ENCODE measurements around the gene CHRNA4. TPM values are rescaled to one million over a fixed set of nuclear protein-coding genes. Genes with fewer than 3 reads are reported as not detected.

CHRNA4 gene
- total and polyA plus RNA-seq, 2 donors (not counting 3 experiments of a cell fraction or from before 2014, with no cell fraction given) = not detected

GRCh38 chr20:63334356-63334755 is 26.8 kb downstream of the CHRNA4 start:
- CTCF ChIA-PET = no interaction called here
- Histone ChIP-seq H3K4me3 (replicated peaks in 1 of 3; ENCODE audit: insufficient read depth in 1 of 3, low read depth in 1 of 3, low read length in 3 of 3) (no peak overlapping the region), H3K9me1 (replicated peaks; ENCODE audit: control insufficient read depth, extremely low read depth, insufficient read depth, low read length) (no peaks in the 10 kb centered on the region), H3K36me3 (ENCODE audit: control insufficient read depth in 2 of 2, extremely low read depth in 1 of 2, insufficient read depth in 2 of 2, low read length in 2 of 2) (no peaks in the 10 kb centered on the region), H3K27ac (ENCODE audit: insufficient read depth, low read depth, low read length) (no peak overlapping the region), H3K27me3 (ENCODE audit: control insufficient read depth in 2 of 2, insufficient read depth in 2 of 2, low read length in 2 of 2) (no peaks in the 10 kb centered on the region), H3K9me3 (replicated peaks; ENCODE audit: control insufficient read depth, insufficient read depth, low read length) (no peaks in the 10 kb centered on the region), H3K4me1 (ENCODE audit: control insufficient read depth, extremely low read depth, insufficient read depth, low read length) (no peaks in the 10 kb centered on the region), H3K79me2 (ENCODE audit: control insufficient read depth, insufficient read depth, low read length) (no peaks in the 10 kb centered on the region), H3K4me2 (ENCODE audit: insufficient read depth, low read length) (no peak overlapping the region), H2AFZ (ENCODE audit: low read depth, low read length) (no peak overlapping the region), H4K20me1 (replicated peaks; ENCODE audit: control insufficient read depth, extremely low read depth, insufficient read depth, low read length) (no peaks in the 10 kb centered on the region), H3K9ac (replicated peaks; ENCODE audit: extremely low read depth, insufficient read depth, low read length) (no peak overlapping the region)
- BruUV-seq (replicated peaks) = no TSS peak
- dilution Hi-C loops (cut with MboI; ENCODE audit: extremely low pct_ligation_motif_present, low sequenced_read_pairs) (no loop called here), intact Hi-C loops (cut with micrococcal nuclease) (no loop called here)
- POLR2A ChIA-PET = no interaction called here
- FAIRE-seq (no peak), DNase-seq (ENCODE audit: low read depth, low spot score) (no peak)
- TF ChIP-seq, protein P1, sequence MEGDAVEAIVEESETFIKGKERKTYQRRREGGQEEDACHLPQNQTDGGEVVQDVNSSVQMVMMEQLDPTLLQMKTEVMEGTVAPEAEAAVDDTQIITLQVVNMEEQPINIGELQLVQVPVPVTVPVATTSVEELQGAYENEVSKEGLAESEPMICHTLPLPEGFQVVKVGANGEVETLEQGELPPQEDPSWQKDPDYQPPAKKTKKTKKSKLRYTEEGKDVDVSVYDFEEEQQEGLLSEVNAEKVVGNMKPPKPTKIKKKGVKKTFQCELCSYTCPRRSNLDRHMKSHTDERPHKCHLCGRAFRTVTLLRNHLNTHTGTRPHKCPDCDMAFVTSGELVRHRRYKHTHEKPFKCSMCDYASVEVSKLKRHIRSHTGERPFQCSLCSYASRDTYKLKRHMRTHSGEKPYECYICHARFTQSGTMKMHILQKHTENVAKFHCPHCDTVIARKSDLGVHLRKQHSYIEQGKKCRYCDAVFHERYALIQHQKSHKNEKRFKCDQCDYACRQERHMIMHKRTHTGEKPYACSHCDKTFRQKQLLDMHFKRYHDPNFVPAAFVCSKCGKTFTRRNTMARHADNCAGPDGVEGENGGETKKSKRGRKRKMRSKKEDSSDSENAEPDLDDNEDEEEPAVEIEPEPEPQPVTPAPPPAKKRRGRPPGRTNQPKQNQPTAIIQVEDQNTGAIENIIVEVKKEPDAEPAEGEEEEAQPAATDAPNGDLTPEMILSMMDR (IDR thresholded peaks at IDR 0.05; ENCODE audit: extremely low read depth in 1 of 2, insufficient read depth in 1 of 2, low read depth in 1 of 2, low read length in 2 of 2) = no peak
- TF ChIP-seq EZH2 (IDR thresholded peaks at IDR 0.05; ENCODE audit: borderline replicate concordance, low read depth, low read length, severe bottlenecking) = no peak
- TF ChIP-seq, protein P2, sequence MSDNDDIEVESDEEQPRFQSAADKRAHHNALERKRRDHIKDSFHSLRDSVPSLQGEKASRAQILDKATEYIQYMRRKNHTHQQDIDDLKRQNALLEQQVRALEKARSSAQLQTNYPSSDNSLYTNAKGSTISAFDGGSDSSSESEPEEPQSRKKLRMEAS (IDR thresholded peaks at IDR 0.05; ENCODE audit: insufficient read depth, insufficient read length) = no peak
- TF ChIP-seq JUN (IDR thresholded peaks at IDR 0.05; ENCODE audit: borderline replicate concordance, insufficient read depth, insufficient read length, low read depth) = no peak
- TF ChIP-seq POLR2AphosphoS5 (IDR thresholded peaks at IDR 0.05; ENCODE audit: insufficient read depth, low read depth, low read length) = no peak
- TF ChIP-seq MYC (IDR thresholded peaks at IDR 0.05; ENCODE audit: low read depth, low read length) = no peak
- no peak for TF ChIP-seq POLR2A (IDR thresholded peaks at IDR 0.05; ENCODE audit: low read depth, low read length)
- no peak for TF ChIP-seq FOS (IDR thresholded peaks at IDR 0.05; ENCODE audit: borderline replicate concordance, insufficient read depth, low read length)
- no peak for TF ChIP-seq GATA2 (IDR thresholded peaks at IDR 0.05; ENCODE audit: insufficient read depth, insufficient read length, low read depth, low read length)

All from endothelial cell of umbilical vein (primary cell).